LHCN-M2 (cell line): ENCODE measurements around the gene NCAM2. TPM values are rescaled to one million over a fixed set of nuclear protein-coding genes. Genes with fewer than 3 reads are reported as not detected.

Experiments
- DNase-seq: peaks from one replicate; pipeline ENCODE4 v3.0.0-alpha.2; 2012; ENCODE audit warnings: low read depth
- total RNA-seq: library from RNA; depleted of rRNA; stranded (reverse); fragments of >200 nt; gene quantifications from 2 replicates; pipeline ENCODE4 v1.2.3, GENCODE V29; 2014

Gene NCAM2
- total RNA-seq, 1 experiment from 2014 or later: 0.40 TPM

DNA sequence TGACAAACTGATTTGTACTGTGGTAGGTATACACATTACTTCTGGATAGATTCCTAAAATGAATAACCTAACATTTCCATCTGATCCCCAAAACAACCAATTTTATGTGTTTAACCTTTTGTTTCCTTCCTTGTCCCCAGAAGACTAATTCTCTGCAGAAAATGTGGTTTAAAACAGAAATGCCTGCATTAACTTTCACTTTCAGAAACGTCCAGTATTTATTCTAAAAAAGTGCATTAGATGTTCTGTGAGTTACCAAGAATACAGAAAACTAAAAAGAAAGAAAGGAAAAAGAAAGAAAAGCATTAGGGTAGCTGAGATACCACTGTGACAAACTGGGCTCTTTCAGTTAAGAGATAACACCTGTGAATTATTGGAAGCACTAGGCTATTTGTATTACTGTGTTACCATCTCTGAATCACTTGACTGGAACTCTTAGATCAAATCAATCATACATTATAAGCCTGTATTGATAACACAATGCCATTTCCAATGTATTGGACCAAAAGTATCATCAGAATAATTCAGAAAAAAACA is 177.7 kb downstream of the NCAM2 start:
- DNase-seq: no peak

DNA sequence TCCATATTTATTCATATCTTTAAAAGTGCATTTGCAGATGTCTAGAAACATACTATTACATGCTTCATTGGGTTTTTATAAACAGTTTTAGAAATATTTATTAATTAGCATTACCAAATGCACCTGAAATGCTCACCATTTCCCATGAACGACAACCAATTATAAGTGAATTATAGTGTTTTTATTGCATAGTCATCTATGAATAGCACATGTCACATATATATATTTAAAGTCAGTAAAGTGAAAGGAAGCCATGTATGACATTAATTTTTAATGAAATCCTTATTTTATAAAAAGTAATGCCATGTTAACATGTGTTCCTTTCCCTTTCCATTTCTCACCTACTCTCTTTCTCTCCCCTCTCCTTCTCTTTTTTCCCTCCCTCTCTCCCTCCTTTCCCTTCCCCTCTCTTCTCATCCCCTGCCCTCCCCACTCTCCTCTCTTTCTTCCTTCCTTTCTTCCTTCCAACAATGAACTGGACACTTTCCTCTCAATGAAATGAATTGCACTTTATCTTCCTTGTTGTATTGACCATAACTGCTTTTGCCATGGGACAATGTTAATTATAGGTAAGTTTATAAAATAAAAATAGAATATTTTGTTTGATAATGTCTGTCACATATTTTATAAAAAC is 179.3 kb downstream of the NCAM2 start:
- no peak for DNase-seq

DNA sequence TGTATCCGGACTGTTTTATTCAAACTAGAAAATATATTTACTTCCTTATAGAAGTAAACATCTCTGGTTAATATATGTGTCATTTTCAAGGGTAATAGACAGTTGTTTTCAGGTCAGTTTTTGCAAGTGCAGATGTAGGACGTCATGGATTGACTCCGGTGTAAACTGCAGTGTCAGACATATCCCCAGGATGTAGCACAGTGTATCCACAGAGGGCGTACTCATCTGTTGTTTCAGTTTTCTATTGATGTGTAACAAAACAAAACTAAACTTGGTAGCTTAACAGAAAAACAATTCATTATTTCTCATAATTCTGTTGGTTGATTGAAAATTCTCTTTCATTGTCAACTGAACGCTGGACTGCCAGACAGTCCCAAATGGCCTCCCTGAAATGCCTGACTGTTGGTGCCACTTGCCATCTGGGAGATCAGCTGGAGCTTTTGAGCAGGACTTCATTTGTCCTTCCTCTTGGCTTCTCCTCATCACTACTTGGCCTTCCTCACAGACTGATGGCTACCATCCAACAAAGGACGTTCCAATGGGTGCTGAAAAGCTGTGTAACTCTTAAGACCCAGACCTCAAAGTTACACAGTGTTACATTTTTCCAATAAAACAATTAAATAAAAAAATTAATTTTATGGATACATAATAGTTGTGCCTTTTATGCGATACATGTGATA is 181.6 kb downstream of the NCAM2 start:
- DNase-seq: no peak

DNA sequence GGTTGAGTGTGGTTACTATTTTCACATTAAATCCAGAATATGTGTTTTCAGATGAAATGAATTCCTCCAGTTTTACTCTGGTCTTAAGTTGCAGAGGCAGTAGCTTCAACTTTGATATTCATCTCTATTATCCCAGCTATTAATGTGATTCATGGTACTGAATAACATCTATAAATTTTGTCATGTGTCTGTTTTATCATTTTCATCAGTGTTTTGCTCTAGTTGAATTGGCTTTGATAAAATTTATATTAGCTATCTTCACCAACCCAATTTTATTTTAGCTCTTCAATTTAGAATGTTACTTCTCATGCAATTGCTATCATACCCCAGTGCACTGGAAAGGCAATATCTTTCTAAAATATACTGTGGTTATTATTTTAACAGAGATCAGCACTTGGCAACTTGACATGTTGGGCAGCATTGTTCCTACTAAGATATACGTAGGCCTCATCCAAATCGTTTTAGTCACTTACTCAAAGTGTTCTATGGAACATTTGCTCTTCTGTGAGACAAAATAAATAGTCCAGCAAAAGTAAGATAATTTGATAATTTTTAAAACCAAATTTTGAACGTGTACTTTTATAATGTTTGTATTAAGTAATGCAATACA is 184.3 kb downstream of the NCAM2 start:
- no peak for DNase-seq

DNA sequence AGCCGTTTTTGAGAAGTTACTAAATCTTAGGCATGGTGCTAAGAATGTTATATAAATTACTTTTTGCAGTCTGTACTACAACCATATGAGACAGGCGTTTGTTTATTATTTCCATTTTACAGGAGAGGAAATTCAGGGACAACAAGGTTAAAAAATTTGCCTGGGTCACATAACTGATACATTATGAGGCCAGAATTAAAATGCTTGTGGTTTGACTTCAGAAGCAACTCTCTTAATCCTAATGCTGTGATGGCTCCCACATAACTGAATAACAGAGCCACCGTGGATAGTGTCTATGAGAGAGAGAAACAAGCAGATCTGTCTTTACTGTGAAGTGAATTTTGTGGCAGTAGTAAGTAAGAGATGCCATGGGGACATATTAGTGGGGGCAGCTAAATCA is 184.9 kb downstream of the NCAM2 start:
- DNase-seq: peak; percentile 36

DNA sequence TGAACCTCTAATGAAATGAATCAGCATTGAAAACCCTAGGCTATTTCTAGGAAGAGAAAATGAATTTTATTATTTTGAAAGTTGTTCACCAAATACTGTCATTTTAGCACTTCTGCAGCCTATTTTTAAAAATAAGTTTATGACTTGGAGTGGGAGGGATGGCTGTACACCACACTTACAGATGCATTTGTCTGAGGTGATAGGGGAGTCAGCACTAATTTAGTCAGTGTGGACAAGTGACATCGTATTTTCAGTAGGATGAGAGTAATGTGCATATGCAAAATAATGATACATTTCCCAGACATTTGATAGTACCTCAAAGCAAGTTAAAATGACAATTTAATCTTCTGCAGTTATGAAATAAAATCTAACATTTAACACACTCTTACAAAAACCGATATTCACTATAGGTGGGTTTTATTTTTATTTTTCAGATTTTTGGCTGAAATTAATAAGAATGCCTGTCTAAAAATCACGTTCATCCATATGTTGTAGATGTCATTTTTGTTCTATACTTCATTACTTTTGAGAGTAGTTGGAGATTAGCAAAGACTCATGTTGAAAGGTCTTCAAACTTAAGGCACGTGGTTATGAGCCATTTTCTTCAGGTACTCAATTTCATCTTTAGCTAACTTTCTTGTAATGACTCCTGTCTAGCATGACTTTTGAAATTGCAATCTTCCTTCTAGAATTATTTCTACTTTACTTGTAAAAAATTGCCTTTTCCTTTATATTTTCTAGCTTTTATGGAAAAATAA is 186.7 kb downstream of the NCAM2 start:
- no peak for DNase-seq

DNA sequence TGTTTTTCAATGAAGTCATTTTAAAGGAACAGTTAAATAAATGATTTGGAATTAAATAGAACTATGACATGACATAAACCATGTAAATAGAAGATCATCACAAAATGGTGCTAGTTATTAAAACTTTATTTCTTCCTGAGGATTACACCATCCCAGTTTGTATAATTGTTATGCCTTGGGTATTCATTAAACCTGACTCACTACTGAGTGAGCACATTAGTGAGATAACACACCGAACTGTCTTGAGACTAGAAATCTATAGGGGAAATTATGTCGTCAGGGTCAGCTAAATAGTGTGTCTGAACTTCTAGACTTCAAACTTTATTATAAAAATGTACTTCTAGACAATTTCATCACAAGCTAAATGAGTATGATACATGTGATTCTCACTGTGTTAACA is 189.4 kb downstream of the NCAM2 start:
- DNase-seq: no peak

DNA sequence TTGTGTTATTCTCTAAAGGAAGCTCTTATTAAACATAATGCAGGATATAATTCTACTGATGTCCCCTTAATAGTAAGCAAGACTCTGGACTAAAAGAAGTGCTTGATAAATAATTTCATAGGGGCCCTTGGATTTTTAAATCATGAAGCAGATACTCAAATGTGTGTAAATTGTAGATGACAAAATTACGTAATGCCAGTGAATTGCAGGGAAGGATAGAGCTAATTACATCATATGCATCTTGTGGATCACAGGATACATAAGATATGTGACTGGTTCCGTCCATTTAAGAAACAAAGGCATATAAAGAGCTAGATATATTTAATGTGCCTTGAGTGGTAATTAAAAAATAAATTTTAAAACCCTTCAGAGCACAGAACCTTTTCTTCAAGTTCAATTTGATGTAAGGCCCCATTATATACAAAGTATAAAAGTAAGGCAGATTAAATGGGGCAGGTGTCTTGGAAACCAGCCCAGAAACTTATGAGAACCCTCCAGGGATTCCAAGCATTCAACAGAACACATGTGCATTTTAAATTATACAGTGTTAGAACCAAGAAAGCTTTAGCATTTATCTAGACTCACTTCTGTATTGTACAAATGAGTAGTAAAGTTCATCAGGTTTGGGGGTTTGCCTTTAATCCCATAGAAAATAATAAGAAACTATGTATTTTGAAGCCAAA is 190.4 kb downstream of the NCAM2 start:
- peak; percentile 63 for DNase-seq

DNA sequence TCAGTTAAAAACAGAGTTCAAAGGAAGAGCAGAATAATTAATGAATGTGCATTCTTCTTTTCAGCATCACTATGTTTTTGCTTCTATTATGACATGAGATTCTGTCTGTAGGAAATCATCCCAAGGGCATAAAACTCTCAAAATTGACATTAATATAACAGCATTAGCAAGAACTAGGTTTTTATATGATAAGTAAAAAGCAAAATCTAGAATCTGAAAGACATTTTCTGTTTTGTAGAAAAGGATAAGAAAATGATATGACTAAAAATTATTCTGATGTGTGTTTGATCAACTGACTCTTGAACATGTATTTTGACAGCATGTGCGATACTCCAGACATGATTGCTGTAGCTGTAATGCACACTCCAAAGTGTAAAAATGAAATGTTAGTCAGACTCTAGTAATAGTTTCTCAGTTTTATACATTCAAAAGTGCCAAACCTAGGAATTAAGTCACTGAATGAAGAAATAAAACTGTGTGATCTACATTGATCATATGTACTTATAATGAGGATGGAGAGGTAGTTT is 197.3 kb downstream of the NCAM2 start:
- no peak for DNase-seq

DNA sequence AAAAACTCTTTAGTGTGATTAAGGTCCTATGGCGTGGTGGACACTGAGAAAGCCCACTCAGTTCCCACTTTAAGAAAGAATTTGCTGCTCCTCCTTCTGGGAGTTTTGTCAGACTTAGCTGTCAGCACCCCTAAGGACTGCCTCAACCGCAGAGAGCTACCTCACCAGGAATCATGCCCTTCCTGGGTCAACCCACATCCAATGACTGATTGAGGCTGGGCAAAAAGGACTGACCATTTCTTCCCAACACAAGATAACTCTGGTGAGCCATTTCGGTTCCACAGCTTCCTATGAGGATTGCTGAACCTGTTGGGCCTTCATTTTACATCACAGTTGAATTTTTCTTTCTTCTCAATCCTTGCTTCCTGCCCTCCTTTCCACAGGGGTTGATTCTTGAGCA is 197.9 kb downstream of the NCAM2 start:
- peak; percentile 74 for DNase-seq

DNA sequence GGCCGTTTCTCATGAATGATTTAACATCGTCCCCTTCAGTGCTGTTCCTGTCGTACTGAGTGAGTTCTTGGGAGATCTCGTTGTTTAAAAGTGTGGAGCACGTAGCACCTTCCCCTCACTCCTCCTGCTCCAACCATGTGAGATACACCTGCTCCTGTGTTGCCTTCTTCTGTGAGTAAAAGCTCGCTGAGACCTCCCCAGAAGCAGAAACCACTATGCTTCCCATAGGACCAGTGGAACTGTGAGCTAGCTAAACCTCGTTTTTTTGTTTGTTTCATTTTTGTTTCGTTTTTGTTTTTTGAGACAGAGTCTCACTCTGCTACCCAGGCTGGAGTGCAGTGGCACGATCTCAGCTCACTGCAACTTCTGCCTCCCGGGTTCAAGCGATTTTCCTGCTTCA is 198.6 kb downstream of the NCAM2 start:
- no peak for DNase-seq

DNA sequence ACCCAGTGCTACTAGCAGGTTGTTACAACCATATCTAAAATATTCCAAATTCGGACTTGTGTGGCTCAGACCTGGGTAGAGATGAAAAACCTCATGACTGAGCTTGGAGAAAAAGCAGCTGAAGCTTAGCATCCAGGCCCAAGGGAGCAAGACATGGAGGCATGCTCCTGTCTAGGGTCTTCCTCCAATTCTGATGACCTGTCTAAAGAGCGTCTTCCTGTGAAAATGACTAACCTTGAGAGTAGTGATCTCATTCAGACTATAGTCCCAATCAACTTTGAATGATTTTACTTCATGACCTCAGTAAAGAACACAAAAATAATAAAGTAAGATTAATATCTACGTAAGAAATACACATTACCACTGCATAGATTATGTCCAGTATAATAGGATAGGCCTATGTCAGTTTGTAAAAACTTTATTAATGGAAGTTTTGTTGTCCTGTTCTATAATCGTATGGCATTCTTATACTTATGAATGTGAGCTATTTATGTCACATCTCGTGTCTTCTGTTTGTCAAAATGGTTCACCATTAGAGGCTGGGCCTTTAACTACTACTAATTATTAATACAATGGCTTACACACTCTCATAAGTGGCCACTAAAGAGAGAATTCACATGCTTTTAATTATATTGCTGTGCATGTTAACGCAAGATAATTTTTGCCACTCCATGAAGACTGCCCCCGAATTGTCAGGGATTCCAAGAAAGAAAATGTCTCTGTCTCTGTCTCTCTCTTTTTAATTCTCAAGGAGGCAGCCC is 201.3 kb downstream of the NCAM2 start:
- no peak for DNase-seq

DNA sequence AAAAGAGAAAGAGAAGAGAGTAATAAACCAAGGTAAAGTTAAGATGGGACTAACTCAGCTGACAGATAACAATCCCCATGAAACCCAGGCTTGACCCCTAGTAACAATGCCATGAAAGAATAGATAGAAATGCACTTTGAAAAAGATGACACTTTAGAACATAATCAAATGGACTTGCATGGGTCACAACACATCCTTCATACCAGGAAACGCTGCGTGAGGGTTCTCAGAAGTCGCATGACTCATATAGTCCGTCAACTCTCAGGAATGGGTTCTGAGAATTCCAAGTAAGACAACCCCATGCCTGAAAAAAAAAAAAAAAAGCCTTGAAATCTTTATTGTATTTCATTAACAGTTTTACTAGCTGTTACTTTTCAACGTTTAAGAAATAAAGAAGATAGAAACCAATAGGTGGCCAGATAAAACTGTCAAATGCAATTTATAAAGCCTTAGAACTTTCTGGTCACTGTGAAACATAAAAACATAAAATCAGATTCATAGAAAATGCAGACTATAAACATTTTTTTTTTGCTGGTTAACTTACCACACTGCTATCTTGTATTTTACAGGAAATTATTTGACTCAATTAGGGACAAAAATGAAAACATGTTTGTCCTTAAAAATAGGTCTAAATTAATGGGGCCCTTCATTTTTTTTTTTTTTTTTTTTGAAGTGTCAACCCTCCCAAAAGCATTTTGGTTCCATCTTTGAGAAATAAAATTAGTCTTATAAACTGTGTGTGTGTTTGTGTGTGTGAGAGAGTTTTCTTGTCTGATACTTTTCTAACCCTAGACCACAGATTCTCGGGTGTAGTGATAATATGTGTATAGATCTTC is 202.1 kb downstream of the NCAM2 start:
- peak; percentile 99 for DNase-seq

DNA sequence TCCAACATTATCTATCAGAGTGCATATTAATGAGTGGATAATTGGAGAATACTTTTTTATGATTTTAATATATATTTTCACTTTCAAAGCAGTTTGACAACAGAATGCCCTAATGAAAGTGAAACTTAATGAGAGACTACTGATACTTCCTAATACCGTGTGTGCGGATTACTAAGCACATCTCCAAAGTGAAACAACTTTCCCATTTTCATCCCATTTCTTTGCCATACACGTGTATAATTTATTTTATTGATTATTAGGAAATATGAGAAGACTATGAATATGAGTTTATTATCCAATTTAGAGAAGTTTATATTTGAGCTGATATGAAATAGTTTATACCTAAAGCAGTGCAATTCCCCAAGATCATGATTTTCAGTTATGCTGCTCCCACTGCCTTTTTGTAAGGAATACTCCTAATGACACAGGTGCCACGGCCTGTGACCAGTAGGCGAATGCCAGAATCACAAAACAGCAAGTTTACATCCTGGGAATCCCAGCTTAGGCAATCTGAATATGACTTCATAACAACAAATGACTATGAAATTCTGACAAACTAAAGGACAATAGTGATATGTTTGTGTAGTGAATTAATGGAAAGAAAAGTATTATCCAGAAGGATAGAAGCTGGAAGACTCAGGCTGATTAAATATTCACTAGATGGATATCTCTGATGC is 202.9 kb downstream of the NCAM2 start:
- DNase-seq: peak; percentile 61

DNA sequence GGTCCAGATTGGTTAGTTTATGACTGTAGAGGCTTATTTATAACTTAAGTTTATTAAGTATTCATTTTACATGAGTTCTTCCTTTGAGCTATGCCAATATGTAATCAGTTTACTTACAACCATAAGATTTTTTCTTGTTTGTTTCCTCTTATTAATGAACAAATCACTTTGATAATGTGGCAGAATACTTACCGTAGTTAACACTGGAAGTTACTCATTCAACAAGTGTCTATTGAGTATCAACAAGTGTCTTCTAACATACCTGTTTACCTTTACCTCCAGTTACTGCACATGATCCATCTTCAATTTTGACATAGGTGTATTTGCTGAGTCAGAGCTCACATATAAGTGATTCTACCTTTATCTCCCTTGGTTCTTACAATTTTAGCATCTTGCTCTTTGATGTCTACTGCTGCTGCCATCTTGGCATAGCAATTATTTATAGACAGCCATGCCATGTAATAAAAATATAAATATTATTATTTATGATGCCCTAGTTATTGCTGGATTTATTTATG is 205.7 kb downstream of the NCAM2 start:
- no peak for DNase-seq

DNA sequence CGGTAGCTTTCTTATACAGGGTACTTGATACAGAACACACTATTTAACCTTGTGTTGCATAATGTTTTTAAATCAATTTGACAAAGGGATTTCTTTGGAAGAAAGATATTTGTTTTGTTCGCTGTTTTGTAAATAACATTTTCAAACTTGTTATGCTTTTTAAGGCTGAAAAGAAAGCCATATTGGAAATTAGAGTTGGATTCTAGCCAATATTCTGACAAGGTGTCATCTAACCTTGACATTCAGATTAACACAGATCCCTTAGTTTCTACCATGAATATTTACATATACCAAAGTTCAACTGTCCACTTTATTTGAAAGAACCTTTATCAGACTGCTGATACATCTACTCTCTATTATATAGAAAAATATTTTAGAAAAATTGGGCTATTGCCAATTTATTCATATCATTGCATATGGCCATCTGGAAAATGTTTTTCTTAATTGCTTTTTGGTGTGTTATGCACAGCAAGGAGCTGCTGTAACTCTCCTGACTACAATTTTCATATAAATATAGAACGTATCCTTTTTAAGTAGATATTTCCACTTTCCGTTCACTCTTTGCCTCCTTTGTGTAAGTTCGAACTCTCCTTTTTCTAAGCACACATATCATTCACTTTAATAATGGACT is 206.3 kb downstream of the NCAM2 start:
- DNase-seq: no peak

DNA sequence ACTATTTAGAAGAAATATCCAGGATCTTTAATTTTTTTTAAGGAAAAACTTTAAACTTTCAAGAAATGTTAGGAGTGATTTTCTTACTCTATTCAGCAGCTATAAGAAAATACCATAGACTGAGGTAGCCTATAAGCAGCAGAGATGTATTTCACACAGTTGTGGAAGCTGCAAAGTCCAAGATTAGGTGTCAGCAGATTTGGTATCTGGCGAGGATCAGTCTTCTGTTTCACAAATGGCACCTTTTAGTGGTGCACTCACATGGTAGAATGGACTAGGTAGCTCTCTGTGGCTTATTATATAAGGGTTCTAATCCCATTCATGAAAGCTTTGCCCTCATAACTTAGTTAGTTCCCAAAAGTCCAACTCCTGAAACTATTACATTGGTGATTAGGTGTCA is 207.4 kb downstream of the NCAM2 start:
- DNase-seq: no peak

DNA sequence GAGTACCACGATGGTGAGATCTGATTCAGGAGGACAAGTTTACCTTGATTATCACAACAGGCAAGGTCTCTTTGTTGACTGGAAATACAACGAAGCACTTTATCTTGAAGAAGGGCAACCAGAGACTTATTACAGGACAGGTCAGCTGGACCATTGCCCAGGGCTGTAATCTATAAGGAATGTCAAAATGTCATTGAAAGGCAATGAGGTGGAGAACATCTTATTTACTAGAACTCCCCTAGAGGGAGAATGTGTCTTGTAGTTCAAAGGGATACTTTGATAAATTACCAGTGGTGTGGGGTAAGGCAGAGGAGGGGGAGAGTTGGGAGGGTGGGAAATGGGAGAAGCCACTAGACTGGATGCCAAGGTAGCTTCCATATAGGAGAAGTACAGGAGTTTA is 212.3 kb downstream of the NCAM2 start:
- DNase-seq: no peak
